Hepatocyte (in vitro differentiated cells): Measurements from ENCODE around the gene ACAN. TPM values are rescaled to one million over a fixed set of nuclear protein-coding genes. Genes with fewer than 3 reads are reported as not detected.

Experiments used
- DNase-seq: peaks from one replicate; pipeline ENCODE4 v3.0.0-alpha.2; 2016; ENCODE audit warnings: low spot score
- H2AFZ ChIP-seq: fragments of 200-600 bp; sonication (generic); 2 replicates; pipeline ENCODE4 v1.6.0; 2016; ENCODE audit warnings: antibody characterized with exemption, mild to moderate bottlenecking
- H3K27ac ChIP-seq: fragments of 200-600 bp; sonication (generic); 2 replicates; pipeline ENCODE4 v1.5.1; 2016; ENCODE audit warnings: mild to moderate bottlenecking
- H3K27me3 ChIP-seq: fragments of 200-600 bp; sonication (generic); 2 replicates; pipeline ENCODE4 v1.6.1; 2016
- H3K36me3 ChIP-seq: fragments of 200-600 bp; sonication (generic); replicated peaks from 2 replicates; pipeline ENCODE4 v1.5.1; 2016; ENCODE audit warnings: low read depth; ENCODE audit not compliant: insufficient read depth
- H3K4me1 ChIP-seq: fragments of 200-600 bp; sonication (generic); 2 replicates; pipeline ENCODE4 v1.5.1; 2016; ENCODE audit warnings: mild to moderate bottlenecking, moderate library complexity; ENCODE audit not compliant: insufficient read depth
- H3K4me2 ChIP-seq: fragments of 200-600 bp; sonication (generic); 2 replicates; pipeline ENCODE4 v1.6.0; 2016
- H3K4me3 ChIP-seq: fragments of 200-600 bp; sonication (generic); 2 replicates; pipeline ENCODE4 v1.5.1; 2016; ENCODE audit warnings: mild to moderate bottlenecking
- H3K79me2 ChIP-seq: fragments of 200-600 bp; sonication (generic); 2 replicates; pipeline ENCODE4 v1.6.0; 2017; ENCODE audit warnings: mild to moderate bottlenecking
- H3K9me2 ChIP-seq: fragments of 200-600 bp; sonication (generic); replicated peaks from 2 replicates; pipeline ENCODE4 v1.6.0; 2017; ENCODE audit warnings: mild to moderate bottlenecking; ENCODE audit not compliant: insufficient read depth
- H3K9me3 ChIP-seq: fragments of 200-600 bp; sonication (generic); 2 replicates; pipeline ENCODE4 v1.5.1; 2016; ENCODE audit warnings: low read depth, mild to moderate bottlenecking
- H4K20me1 ChIP-seq: fragments of 200-600 bp; sonication (generic); 2 replicates; pipeline ENCODE4 v1.6.0; 2016; ENCODE audit warnings: mild to moderate bottlenecking; ENCODE audit not compliant: insufficient read depth, poor library complexity, severe bottlenecking
- CTCF ChIP-seq: fragments of 200-600 bp; sonication (generic); IDR thresholded peaks from 2 replicates; pipeline ENCODE4 v1.5.1; 2016; ENCODE audit warnings: antibody characterized with exemption, mild to moderate bottlenecking; ENCODE audit not compliant: poor library complexity
- EZH2 ChIP-seq: fragments of 200-600 bp; sonication (generic); IDR thresholded peaks from 2 replicates; pipeline ENCODE4 v1.6.1; 2016; ENCODE audit warnings: antibody characterized with exemption, mild to moderate bottlenecking, borderline replicate concordance
- EZH2phosphoT487 ChIP-seq: fragments of 200-600 bp; sonication (generic); IDR thresholded peaks from one replicate; pipeline ENCODE4 v1.6.1; 2018; ENCODE audit warnings: antibody characterized with exemption, mild to moderate bottlenecking, low read depth, moderate library complexity; ENCODE audit not compliant: unreplicated experiment, severe bottlenecking
- WGBS: methylation state at CpG from one replicate; pipeline ENCODE4 v1.1.6; 2016; ENCODE audit warnings: low lambda C conversion rate; ENCODE audit errors: missing lambda C conversion rate; 5-methylcytosine and 5-hydroxymethylcytosine counted together
- polyA plus RNA-seq: library from polyadenylated mRNA; unstranded; fragments of >200 nt; fragmentation: Nextera tagmentation; extraction: Ambion mirVana; gene quantifications from 2 replicates; pipeline ENCODE4 v1.2.1, GENCODE V29; 2016
- total RNA-seq: library from RNA; depleted of rRNA; stranded (reverse); fragments of >200 nt; gene quantifications from 2 replicates; pipeline ENCODE4 v1.2.3, GENCODE V29; 2014

ACAN gene
- total and polyA plus RNA-seq, 2 experiments from 2014 or later = 0.20 to 0.34 TPM

GRCh38 chr15:88775776-88776175 is 27.5 kb upstream of the ACAN start:
- 91% methylated on average over 4 of the region's 4 CpGs for WGBS
- no peaks in the 10 kb centered on the region for H3K79me2 ChIP-seq
- H3K4me1 ChIP-seq = no peaks in the 10 kb centered on the region
- DNase-seq = no peak
- H3K27me3 ChIP-seq = peaks cover 6% of the 10 kb centered on the region
- H3K4me2 ChIP-seq = no peak overlapping the region
- peaks cover 3% of the 10 kb centered on the region for H3K9me3 ChIP-seq
- no peaks in the 10 kb centered on the region for H4K20me1 ChIP-seq
- H2AFZ ChIP-seq = no peak overlapping the region
- TF ChIP-seq EZH2phosphoT487 = no peak
- no peak for TF ChIP-seq CTCF
- TF ChIP-seq EZH2 = no peak
- H3K36me3 ChIP-seq = no peaks in the 10 kb centered on the region
- no peaks in the 10 kb centered on the region for H3K9me2 ChIP-seq
- no peak overlapping the region for H3K4me3 ChIP-seq
- no peak overlapping the region for H3K27ac ChIP-seq

GRCh38 chr15:88776646-88777045 is 26.6 kb upstream of the ACAN start:
- Histone ChIP-seq H3K79me2 (no peaks in the 10 kb centered on the region), H3K9me3 (peaks cover 3% of the 10 kb centered on the region), H4K20me1 (no peaks in the 10 kb centered on the region), H3K4me1 (no peaks in the 10 kb centered on the region), H2AFZ (no peak overlapping the region), H3K27ac (no peak overlapping the region), H3K4me2 (no peak overlapping the region), H3K4me3 (no peak overlapping the region), H3K36me3 (no peaks in the 10 kb centered on the region), H3K9me2 (no peaks in the 10 kb centered on the region), H3K27me3 (no peaks in the 10 kb centered on the region)
- TF ChIP-seq CTCF (no peak), EZH2phosphoT487 (no peak), EZH2 (no peak)
- 87% methylated on average over 3 of the region's 3 CpGs for WGBS
- DNase-seq = no peak

- DNase-seq = no peak
- Histone ChIP-seq H3K9me3 (peaks cover 3% of the 10 kb centered on the region), H3K36me3 (no peaks in the 10 kb centered on the region), H4K20me1 (no peaks in the 10 kb centered on the region), H3K27me3 (peaks cover 4% of the 10 kb centered on the region), H3K9me2 (no peaks in the 10 kb centered on the region), H3K4me3 (no peak overlapping the region), H3K4me1 (no peaks in the 10 kb centered on the region), H2AFZ (no peak overlapping the region), H3K4me2 (no peak overlapping the region), H3K79me2 (no peaks in the 10 kb centered on the region), H3K27ac (no peak overlapping the region)
- 100% methylated on average over 1 of the region's 1 CpG for WGBS
- TF ChIP-seq CTCF (no peak), EZH2phosphoT487 (no peak), EZH2 (no peak)
Observed at GRCh38 chr15:88779944-88780343, 23.3 kb upstream of the ACAN start.

GRCh38 chr15:88782465-88782864 is 20.8 kb upstream of the ACAN start:
- no peak overlapping the region for H3K27ac ChIP-seq
- H3K4me2 ChIP-seq = no peak overlapping the region
- no peaks in the 10 kb centered on the region for H3K79me2 ChIP-seq
- 83% methylated on average over 8 of the region's 8 CpGs for WGBS
- no peak overlapping the region for H3K4me3 ChIP-seq
- DNase-seq = no peak
- H3K36me3 ChIP-seq = no peaks in the 10 kb centered on the region
- peaks cover 4% of the 10 kb centered on the region for H3K27me3 ChIP-seq
- no peak overlapping the region for H2AFZ ChIP-seq
- TF ChIP-seq CTCF (no peak), EZH2phosphoT487 (no peak), EZH2 (no peak)
- H3K9me3 ChIP-seq = no peaks in the 10 kb centered on the region
- H3K9me2 ChIP-seq = no peaks in the 10 kb centered on the region
- no peaks in the 10 kb centered on the region for H4K20me1 ChIP-seq
- no peaks in the 10 kb centered on the region for H3K4me1 ChIP-seq
